Measurements from ENCODE around the gene SH3PXD2B.
"Not testable (repeated sequence)": the region's sequence is repeated elsewhere in the genome, so short reads cannot be mapped to it uniquely, and the experiment has no call there.

Gene SH3PXD2B

GRCh38 chr5:172417983-172418630, 36.2 kb downstream of the SH3PXD2B start:
- DNase-seq (ENCODE audit: low spot score) = peak; percentile 91

- no peak for DNase-seq (ENCODE audit: low spot score)
Observed at GRCh38 chr5:172417130-172417841, 37.0 kb downstream of the SH3PXD2B start.

- DNase-seq (ENCODE audit: low spot score) = no peak
Observed at GRCh38 chr5:172415362-172416275, 38.7 kb downstream of the SH3PXD2B start.

GRCh38 chr5:172414531-172415361, 39.6 kb downstream of the SH3PXD2B start:
- DNase-seq (ENCODE audit: low spot score) = no peak

- no peak for DNase-seq (ENCODE audit: low spot score)
Observed at GRCh38 chr5:172413601-172414171, 40.6 kb downstream of the SH3PXD2B start.

- DNase-seq (ENCODE audit: low spot score) = peak; percentile 38
Observed at GRCh38 chr5:172412724-172413286, 41.5 kb downstream of the SH3PXD2B start.

- no peak for DNase-seq (ENCODE audit: low spot score)
Observed at GRCh38 chr5:172411484-172412072, 42.7 kb downstream of the SH3PXD2B start.

- no peak for DNase-seq (ENCODE audit: low spot score)
Observed at GRCh38 chr5:172410662-172411483, 43.5 kb downstream of the SH3PXD2B start.

- no peak for DNase-seq (ENCODE audit: low spot score)
Observed at GRCh38 chr5:172410160-172410559, 44.2 kb downstream of the SH3PXD2B start.

- not testable (repeated sequence) for DNase-seq (ENCODE audit: low spot score)
Observed at GRCh38 chr5:172409477-172409876, 44.8 kb downstream of the SH3PXD2B start.

- DNase-seq (ENCODE audit: low spot score) = no peak
Observed at GRCh38 chr5:172407822-172408221, 46.5 kb downstream of the SH3PXD2B start.

GRCh38 chr5:172407241-172407691, 47.1 kb downstream of the SH3PXD2B start:
- DNase-seq (ENCODE audit: low spot score) = no peak

GRCh38 chr5:172405226-172406107, 48.9 kb downstream of the SH3PXD2B start:
- DNase-seq (ENCODE audit: low spot score) = no peak

- no peak for DNase-seq (ENCODE audit: low spot score)
Observed at GRCh38 chr5:172404746-172405145, 49.6 kb downstream of the SH3PXD2B start.

GRCh38 chr5:172403817-172404216, 50.5 kb downstream of the SH3PXD2B start:
- DNase-seq (ENCODE audit: low spot score) = no peak

- no peak for DNase-seq (ENCODE audit: low spot score)
Observed at GRCh38 chr5:172403189-172403796, 51.0 kb downstream of the SH3PXD2B start.

- DNase-seq (ENCODE audit: low spot score) = no peak
Observed at GRCh38 chr5:172402531-172403188, 51.7 kb downstream of the SH3PXD2B start.

- DNase-seq (ENCODE audit: low spot score) = not testable (repeated sequence)
Observed at GRCh38 chr5:172402031-172402430, 52.3 kb downstream of the SH3PXD2B start.
